ENCODE data around the gene AP2S1. TPM values are rescaled to one million over a fixed set of nuclear protein-coding genes. Genes with fewer than 3 reads are reported as not detected.
A peak's percentile ranks its signal among the peaks of the same experiment; 100 is the strongest.

Gene AP2S1
- total and polyA plus RNA-seq, 2 donors (not counting 1 experiment from before 2014, with no cell fraction given): 143 to 201 TPM

DNA sequence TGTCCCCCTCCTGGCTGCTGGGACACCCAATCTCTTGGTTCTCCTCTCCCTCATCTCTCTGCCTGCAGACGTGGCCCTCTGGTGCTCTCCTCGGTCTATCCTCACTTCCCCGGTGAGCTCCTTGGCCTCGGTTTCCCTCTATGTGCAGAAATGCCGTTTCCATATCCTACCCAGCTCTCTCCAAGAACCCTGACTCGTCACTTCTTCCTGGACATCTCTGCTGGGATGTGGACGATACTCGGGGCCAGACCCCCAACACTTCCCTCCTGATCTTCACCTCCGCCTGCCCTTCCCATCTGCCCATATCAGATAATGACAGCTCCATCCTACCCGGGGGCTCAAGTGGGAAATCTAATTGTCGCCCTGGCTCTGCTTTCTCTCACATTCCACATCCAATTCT lies 7.9 kb downstream of the AP2S1 start:
- Histone ChIP-seq H3K79me2 (ENCODE audit: control insufficient read depth, insufficient read depth, low read length) (peaks cover 19% of the 10 kb centered on the region), H3K27ac (ENCODE audit: insufficient read depth, low read length) (no peak overlapping the region), H3K27me3 (ENCODE audit: control insufficient read depth, insufficient read depth, low read length) (no peaks in the 10 kb centered on the region), H3K9me3 (ENCODE audit: control insufficient read depth, insufficient read depth, low read depth, low read length) (no peaks in the 10 kb centered on the region), H3K4me1 (ENCODE audit: control insufficient read depth, extremely low read depth, insufficient read depth, low read length) (peaks cover 6% of the 10 kb centered on the region), H4K20me1 (ENCODE audit: control insufficient read depth, extremely low read depth, insufficient read depth, low read length) (no peaks in the 10 kb centered on the region), H3K36me3 (ENCODE audit: control insufficient read depth, insufficient read depth, low read length) (peaks cover 23% of the 10 kb centered on the region), H3K9ac (ENCODE audit: insufficient read depth, low read length) (no peak overlapping the region), H3K4me3 (replicated peaks in 1 of 4; ENCODE audit: control extremely low read depth in 1 of 4, insufficient read depth in 1 of 4, low read depth in 3 of 4, low read length in 4 of 4) (no peak overlapping the region), H2AFZ (ENCODE audit: low read length) (no peak overlapping the region), H3K4me2 (ENCODE audit: extremely low read depth, insufficient read depth, low read length) (no peak overlapping the region)
- no peak for TF ChIP-seq EZH2 (IDR thresholded peaks at IDR 0.05; ENCODE audit: low read length, missing control alignments)
- TF ChIP-seq, protein P1, sequence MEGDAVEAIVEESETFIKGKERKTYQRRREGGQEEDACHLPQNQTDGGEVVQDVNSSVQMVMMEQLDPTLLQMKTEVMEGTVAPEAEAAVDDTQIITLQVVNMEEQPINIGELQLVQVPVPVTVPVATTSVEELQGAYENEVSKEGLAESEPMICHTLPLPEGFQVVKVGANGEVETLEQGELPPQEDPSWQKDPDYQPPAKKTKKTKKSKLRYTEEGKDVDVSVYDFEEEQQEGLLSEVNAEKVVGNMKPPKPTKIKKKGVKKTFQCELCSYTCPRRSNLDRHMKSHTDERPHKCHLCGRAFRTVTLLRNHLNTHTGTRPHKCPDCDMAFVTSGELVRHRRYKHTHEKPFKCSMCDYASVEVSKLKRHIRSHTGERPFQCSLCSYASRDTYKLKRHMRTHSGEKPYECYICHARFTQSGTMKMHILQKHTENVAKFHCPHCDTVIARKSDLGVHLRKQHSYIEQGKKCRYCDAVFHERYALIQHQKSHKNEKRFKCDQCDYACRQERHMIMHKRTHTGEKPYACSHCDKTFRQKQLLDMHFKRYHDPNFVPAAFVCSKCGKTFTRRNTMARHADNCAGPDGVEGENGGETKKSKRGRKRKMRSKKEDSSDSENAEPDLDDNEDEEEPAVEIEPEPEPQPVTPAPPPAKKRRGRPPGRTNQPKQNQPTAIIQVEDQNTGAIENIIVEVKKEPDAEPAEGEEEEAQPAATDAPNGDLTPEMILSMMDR (conservative IDR thresholded peaks at IDR 0.05 in 1 of 2, IDR thresholded peaks at IDR 0.05 in 1 of 2; ENCODE audit: low read depth in 1 of 2, low read length in 2 of 2): no peak
- DNase-seq (ENCODE audit: low read depth in 2 of 2): no peak

DNA sequence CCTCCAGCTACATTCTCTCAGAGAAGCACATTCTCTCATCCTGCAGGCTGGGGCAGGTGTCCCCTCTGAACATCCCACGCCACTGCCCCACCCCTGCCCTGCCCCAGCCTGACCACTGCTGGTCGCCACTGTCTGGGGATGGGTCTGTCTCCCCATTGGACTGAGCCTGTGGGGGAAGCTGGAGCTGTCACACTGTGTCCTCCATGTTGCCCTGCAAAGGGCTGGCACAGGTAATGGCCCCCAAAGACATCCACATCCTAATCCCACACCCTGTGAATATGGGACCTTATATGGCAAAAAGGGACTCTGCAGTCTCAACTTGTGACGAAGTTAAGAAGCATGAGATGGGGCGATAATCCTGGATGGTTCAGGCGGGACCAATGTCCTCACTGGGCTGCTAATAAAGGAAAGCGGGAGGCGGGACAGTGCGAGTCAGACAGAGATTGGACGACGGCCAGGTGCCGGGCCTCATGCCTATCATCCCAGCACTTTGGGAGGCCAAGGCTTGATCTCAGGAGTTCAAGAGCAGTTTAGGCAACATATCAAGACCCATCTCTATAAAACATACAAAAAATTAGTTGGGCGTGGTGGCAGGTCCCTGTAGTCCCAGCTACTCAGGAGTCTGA lies 9.1 kb downstream of the AP2S1 start:
- H3K27me3 ChIP-seq (ENCODE audit: control insufficient read depth, insufficient read depth, low read length): no peaks in the 10 kb centered on the region
- no peak overlapping the region for H3K27ac ChIP-seq (ENCODE audit: insufficient read depth, low read length)
- H3K4me3 ChIP-seq (replicated peaks in 1 of 4; ENCODE audit: control extremely low read depth in 1 of 4, insufficient read depth in 1 of 4, low read depth in 3 of 4, low read length in 4 of 4): no peak overlapping the region
- no peaks in the 10 kb centered on the region for H4K20me1 ChIP-seq (ENCODE audit: control insufficient read depth, extremely low read depth, insufficient read depth, low read length)
- peaks cover 21% of the 10 kb centered on the region for H3K36me3 ChIP-seq (ENCODE audit: control insufficient read depth, insufficient read depth, low read length)
- H2AFZ ChIP-seq (ENCODE audit: low read length): no peak overlapping the region
- H3K9ac ChIP-seq (ENCODE audit: insufficient read depth, low read length): no peak overlapping the region
- no peak for TF ChIP-seq EZH2 (IDR thresholded peaks at IDR 0.05; ENCODE audit: low read length, missing control alignments)
- TF ChIP-seq, protein P1 (conservative IDR thresholded peaks at IDR 0.05 in 1 of 2, IDR thresholded peaks at IDR 0.05 in 1 of 2; ENCODE audit: low read depth in 1 of 2, low read length in 2 of 2): no peak
- H3K4me2 ChIP-seq (ENCODE audit: extremely low read depth, insufficient read depth, low read length): no peak overlapping the region
- DNase-seq (ENCODE audit: low read depth in 2 of 2): peak; percentile 51 to 70
- H3K4me1 ChIP-seq (ENCODE audit: control insufficient read depth, extremely low read depth, insufficient read depth, low read length): peaks cover 6% of the 10 kb centered on the region
- H3K79me2 ChIP-seq (ENCODE audit: control insufficient read depth, insufficient read depth, low read length): peaks cover 11% of the 10 kb centered on the region
- no peaks in the 10 kb centered on the region for H3K9me3 ChIP-seq (ENCODE audit: control insufficient read depth, insufficient read depth, low read depth, low read length)

DNA sequence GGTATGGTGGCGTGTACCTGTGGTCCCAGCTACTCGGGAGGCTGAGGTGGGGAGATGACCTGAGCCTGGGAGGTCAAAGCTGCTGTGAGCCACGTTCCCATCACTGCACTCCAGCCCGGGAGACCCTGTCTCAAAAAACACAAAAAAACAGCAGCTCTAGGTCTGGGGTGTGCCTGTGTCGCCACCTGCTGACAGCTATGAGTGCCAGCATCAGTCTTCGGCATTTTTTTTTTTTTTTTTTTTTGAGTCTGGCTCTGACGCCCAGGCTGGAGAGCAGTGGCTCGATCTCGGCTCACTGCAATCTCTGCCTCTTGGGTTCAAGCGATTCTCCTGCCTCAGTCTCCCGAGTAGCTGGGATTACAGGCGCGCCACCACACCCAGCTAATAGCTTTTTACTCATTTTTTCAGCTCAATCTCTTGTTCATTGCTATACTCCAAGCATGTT lies 10.1 kb downstream of the AP2S1 start:
- H3K36me3 ChIP-seq (ENCODE audit: control insufficient read depth, insufficient read depth, low read length): peaks cover 19% of the 10 kb centered on the region

More for the DNA sequence above, 10.1 kb downstream of the AP2S1 start:
- Histone ChIP-seq H3K4me1 (ENCODE audit: control insufficient read depth, extremely low read depth, insufficient read depth, low read length) (peaks cover 6% of the 10 kb centered on the region), H3K9me3 (ENCODE audit: control insufficient read depth, insufficient read depth, low read depth, low read length) (no peaks in the 10 kb centered on the region), H3K27me3 (ENCODE audit: control insufficient read depth, insufficient read depth, low read length) (no peaks in the 10 kb centered on the region), H2AFZ (ENCODE audit: low read length) (no peak overlapping the region), H3K4me2 (ENCODE audit: extremely low read depth, insufficient read depth, low read length) (no peak overlapping the region), H3K4me3 (replicated peaks in 1 of 4; ENCODE audit: control extremely low read depth in 1 of 4, insufficient read depth in 1 of 4, low read depth in 3 of 4, low read length in 4 of 4) (no peak overlapping the region), H3K79me2 (ENCODE audit: control insufficient read depth, insufficient read depth, low read length) (peaks cover 7% of the 10 kb centered on the region), H4K20me1 (ENCODE audit: control insufficient read depth, extremely low read depth, insufficient read depth, low read length) (no peaks in the 10 kb centered on the region), H3K9ac (ENCODE audit: insufficient read depth, low read length) (no peak overlapping the region), H3K27ac (ENCODE audit: insufficient read depth, low read length) (no peak overlapping the region)
- DNase-seq (ENCODE audit: low read depth in 2 of 2): peak; percentile 51 to 76
- TF ChIP-seq, protein P1 (conservative IDR thresholded peaks at IDR 0.05 in 1 of 2, IDR thresholded peaks at IDR 0.05 in 1 of 2; ENCODE audit: low read depth in 1 of 2, low read length in 2 of 2): peak; percentile 85 to 87
- TF ChIP-seq EZH2 (IDR thresholded peaks at IDR 0.05; ENCODE audit: low read length, missing control alignments): no peak
